ENCODE measurements around the gene LYRM2. TPM values are rescaled to one million over a fixed set of nuclear protein-coding genes. Genes with fewer than 3 reads are reported as not detected.

LYRM2 gene
- total RNA-seq, 2 donors from 2014 or later, result 21.5 to 24.6 TPM

- peaks cover 5% of the 10 kb centered on the region for H3K4me1 Mint-ChIP-seq
- H3K4me3 Mint-ChIP-seq, result no peak overlapping the region
- H3K27ac Mint-ChIP-seq, result no peak overlapping the region
- no peak for DNase-seq
- ATAC-seq, result no peak
- H3K27me3 Mint-ChIP-seq, result no peaks in the 10 kb centered on the region
- H3K36me3 Mint-ChIP-seq (ENCODE audit: low read depth), result no peaks in the 10 kb centered on the region
- H3K9me3 ChIP-seq (ENCODE audit: control insufficient read depth, low read length, poor library complexity, severe bottlenecking), result no peaks in the 10 kb centered on the region
Observed at GRCh38 chr6:89599727-89600126, 38.8 kb downstream of the LYRM2 start.

GRCh38 chr6:89597988-89598387 lies 40.6 kb downstream of the LYRM2 start:
- no peaks in the 10 kb centered on the region for H3K36me3 Mint-ChIP-seq (ENCODE audit: low read depth)
- H3K27ac Mint-ChIP-seq, result no peak overlapping the region
- no peaks in the 10 kb centered on the region for H3K9me3 ChIP-seq (ENCODE audit: control insufficient read depth, low read length, poor library complexity, severe bottlenecking)
- H3K4me3 Mint-ChIP-seq, result no peak overlapping the region
- DNase-seq (no peak), ATAC-seq (no peak)
- H3K4me1 Mint-ChIP-seq, result peaks cover 5% of the 10 kb centered on the region
- H3K27me3 Mint-ChIP-seq, result no peaks in the 10 kb centered on the region

GRCh38 chr6:89597372-89597771 lies 41.2 kb downstream of the LYRM2 start:
- Mint-ChIP-seq H3K27me3 (no peaks in the 10 kb centered on the region), H3K4me1 (peaks cover 5% of the 10 kb centered on the region), H3K36me3 (ENCODE audit: low read depth) (no peaks in the 10 kb centered on the region), H3K27ac (no peak overlapping the region), H3K4me3 (no peak overlapping the region)
- H3K9me3 ChIP-seq (ENCODE audit: control insufficient read depth, low read length, poor library complexity, severe bottlenecking), result no peaks in the 10 kb centered on the region
- DNase-seq (no peak), ATAC-seq (no peak)

GRCh38 chr6:89596484-89596883 lies 42.1 kb downstream of the LYRM2 start:
- H3K27me3 Mint-ChIP-seq, result no peaks in the 10 kb centered on the region
- H3K36me3 Mint-ChIP-seq (ENCODE audit: low read depth), result no peaks in the 10 kb centered on the region
- DNase-seq, result no peak
- peaks cover 5% of the 10 kb centered on the region for H3K4me1 Mint-ChIP-seq
- H3K9me3 ChIP-seq (ENCODE audit: control insufficient read depth, low read length, poor library complexity, severe bottlenecking), result no peaks in the 10 kb centered on the region
- H3K4me3 Mint-ChIP-seq, result no peak overlapping the region
- peak overlapping the region; percentile 57 for H3K27ac Mint-ChIP-seq
- peak; percentile 10 for ATAC-seq

- Mint-ChIP-seq H3K27me3 (no peaks in the 10 kb centered on the region), H3K4me1 (peaks cover 5% of the 10 kb centered on the region), H3K36me3 (ENCODE audit: low read depth) (no peaks in the 10 kb centered on the region), H3K27ac (peak overlapping the region; percentile 57), H3K4me3 (no peak overlapping the region)
- peak; percentile 91 for ATAC-seq
- no peaks in the 10 kb centered on the region for H3K9me3 ChIP-seq (ENCODE audit: control insufficient read depth, low read length, poor library complexity, severe bottlenecking)
- DNase-seq, result no peak
Observed at GRCh38 chr6:89596056-89596455, 42.5 kb downstream of the LYRM2 start.

GRCh38 chr6:89591745-89592144 lies 46.8 kb downstream of the LYRM2 start:
- no peak overlapping the region for H3K27ac Mint-ChIP-seq
- ATAC-seq (no peak), DNase-seq (no peak)
- H3K36me3 Mint-ChIP-seq (ENCODE audit: low read depth), result no peaks in the 10 kb centered on the region
- no peaks in the 10 kb centered on the region for H3K27me3 Mint-ChIP-seq
- peak overlapping the region; percentile 25 for H3K4me3 Mint-ChIP-seq
- H3K4me1 Mint-ChIP-seq, result peaks cover 4% of the 10 kb centered on the region
- no peaks in the 10 kb centered on the region for H3K9me3 ChIP-seq (ENCODE audit: control insufficient read depth, low read length, poor library complexity, severe bottlenecking)

- H3K27ac Mint-ChIP-seq, result no peak overlapping the region
- no peaks in the 10 kb centered on the region for H3K27me3 Mint-ChIP-seq
- H3K4me3 Mint-ChIP-seq, result no peak overlapping the region
- ATAC-seq, result no peak
- no peaks in the 10 kb centered on the region for H3K4me1 Mint-ChIP-seq
- no peaks in the 10 kb centered on the region for H3K36me3 Mint-ChIP-seq (ENCODE audit: low read depth)
- no peaks in the 10 kb centered on the region for H3K9me3 ChIP-seq (ENCODE audit: control insufficient read depth, low read length, poor library complexity, severe bottlenecking)
- DNase-seq, result no peak
Observed at GRCh38 chr6:89590133-89590532, 48.4 kb downstream of the LYRM2 start.

GRCh38 chr6:89589297-89590025 lies 49.1 kb downstream of the LYRM2 start:
- DNase-seq (no peak), ATAC-seq (no peak)
- Mint-ChIP-seq H3K27me3 (no peaks in the 10 kb centered on the region), H3K36me3 (ENCODE audit: low read depth) (no peaks in the 10 kb centered on the region), H3K4me3 (no peak overlapping the region), H3K4me1 (no peaks in the 10 kb centered on the region), H3K27ac (peak overlapping the region; percentile 78)
- no peaks in the 10 kb centered on the region for H3K9me3 ChIP-seq (ENCODE audit: control insufficient read depth, low read length, poor library complexity, severe bottlenecking)

- H3K36me3 Mint-ChIP-seq (ENCODE audit: low read depth), result no peaks in the 10 kb centered on the region
- H3K27ac Mint-ChIP-seq, result no peak overlapping the region
- DNase-seq (no peak), ATAC-seq (no peak)
- H3K4me3 Mint-ChIP-seq, result no peak overlapping the region
- no peaks in the 10 kb centered on the region for H3K4me1 Mint-ChIP-seq
- H3K9me3 ChIP-seq (ENCODE audit: control insufficient read depth, low read length, poor library complexity, severe bottlenecking), result no peaks in the 10 kb centered on the region
- H3K27me3 Mint-ChIP-seq, result no peaks in the 10 kb centered on the region
Observed at GRCh38 chr6:89585154-89585553, 53.4 kb downstream of the LYRM2 start.

- Mint-ChIP-seq H3K27me3 (no peaks in the 10 kb centered on the region), H3K36me3 (ENCODE audit: low read depth) (no peaks in the 10 kb centered on the region)
- no peak for DNase-seq
Observed at GRCh38 chr6:89584539-89584938, 54.0 kb downstream of the LYRM2 start.

GRCh38 chr6:89583559-89583958 lies 55.0 kb downstream of the LYRM2 start:
- DNase-seq (no peak), ATAC-seq (no peak)
- Mint-ChIP-seq H3K4me1 (peaks cover 2% of the 10 kb centered on the region), H3K4me3 (no peak overlapping the region), H3K27ac (no peak overlapping the region), H3K27me3 (no peaks in the 10 kb centered on the region), H3K36me3 (ENCODE audit: low read depth) (no peaks in the 10 kb centered on the region)
- no peaks in the 10 kb centered on the region for H3K9me3 ChIP-seq (ENCODE audit: control insufficient read depth, low read length, poor library complexity, severe bottlenecking)

More at GRCh38 chr6:89584539-89584938, 54.0 kb downstream of the LYRM2 start:
- no peak for ATAC-seq
- H3K9me3 ChIP-seq (ENCODE audit: control insufficient read depth, low read length, poor library complexity, severe bottlenecking), result no peaks in the 10 kb centered on the region
- Mint-ChIP-seq H3K27ac (no peak overlapping the region), H3K4me1 (peaks cover 2% of the 10 kb centered on the region), H3K4me3 (no peak overlapping the region)

- no peaks in the 10 kb centered on the region for H3K9me3 ChIP-seq (ENCODE audit: control insufficient read depth, low read length, poor library complexity, severe bottlenecking)
- H3K27ac Mint-ChIP-seq, result no peak overlapping the region
- H3K4me1 Mint-ChIP-seq, result peaks cover 2% of the 10 kb centered on the region
- H3K27me3 Mint-ChIP-seq, result no peaks in the 10 kb centered on the region
- H3K36me3 Mint-ChIP-seq (ENCODE audit: low read depth), result no peaks in the 10 kb centered on the region
- DNase-seq (no peak), ATAC-seq (no peak)
- no peak overlapping the region for H3K4me3 Mint-ChIP-seq
Observed at GRCh38 chr6:89582669-89583325, 55.8 kb downstream of the LYRM2 start.

GRCh38 chr6:89581689-89582088 lies 56.9 kb downstream of the LYRM2 start:
- H3K9me3 ChIP-seq (ENCODE audit: control insufficient read depth, low read length, poor library complexity, severe bottlenecking), result no peaks in the 10 kb centered on the region
- H3K4me3 Mint-ChIP-seq, result no peak overlapping the region
- DNase-seq (no peak), ATAC-seq (no peak)
- no peak overlapping the region for H3K27ac Mint-ChIP-seq
- H3K27me3 Mint-ChIP-seq, result no peaks in the 10 kb centered on the region
- H3K4me1 Mint-ChIP-seq, result peaks cover 2% of the 10 kb centered on the region
- H3K36me3 Mint-ChIP-seq (ENCODE audit: low read depth), result peaks cover under 1% of the 10 kb centered on the region
